HG02763 (cell line): Measurements from ENCODE around the gene IL36RN.
"Not testable (repeated sequence)": the region's sequence is repeated elsewhere in the genome, so short reads cannot be mapped to it uniquely, and the experiment has no call there.

Experiments
- ATAC-seq: cut with Tn5 transposase; IDR thresholded peaks from one replicate; pipeline ENCODE4 v1.9.1; 2021; ENCODE audit warnings: mild to moderate bottlenecking, moderate library complexity; ENCODE audit not compliant: unreplicated experiment

The IL36RN gene

DNA sequence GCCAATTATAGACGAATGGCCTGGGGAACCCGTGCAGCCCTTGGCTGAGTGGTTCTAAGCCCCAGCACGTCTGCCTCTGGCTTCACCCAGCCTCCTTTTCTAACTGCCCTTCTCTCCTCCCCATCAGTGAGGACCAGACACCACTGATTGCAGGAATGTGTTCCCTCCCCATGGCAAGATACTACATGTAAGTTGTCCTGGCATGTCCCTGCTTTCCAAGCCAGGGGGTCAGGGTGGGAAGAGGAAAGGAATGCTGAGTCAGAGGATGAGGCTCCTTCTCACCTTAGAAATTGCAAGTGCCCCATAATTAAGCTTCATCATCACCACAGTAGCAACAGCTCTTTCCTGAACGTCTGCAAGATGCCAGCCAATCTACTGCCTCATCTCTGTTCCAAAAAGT, 13.6 kb downstream of the IL36RN start:
- no peak for ATAC-seq

DNA sequence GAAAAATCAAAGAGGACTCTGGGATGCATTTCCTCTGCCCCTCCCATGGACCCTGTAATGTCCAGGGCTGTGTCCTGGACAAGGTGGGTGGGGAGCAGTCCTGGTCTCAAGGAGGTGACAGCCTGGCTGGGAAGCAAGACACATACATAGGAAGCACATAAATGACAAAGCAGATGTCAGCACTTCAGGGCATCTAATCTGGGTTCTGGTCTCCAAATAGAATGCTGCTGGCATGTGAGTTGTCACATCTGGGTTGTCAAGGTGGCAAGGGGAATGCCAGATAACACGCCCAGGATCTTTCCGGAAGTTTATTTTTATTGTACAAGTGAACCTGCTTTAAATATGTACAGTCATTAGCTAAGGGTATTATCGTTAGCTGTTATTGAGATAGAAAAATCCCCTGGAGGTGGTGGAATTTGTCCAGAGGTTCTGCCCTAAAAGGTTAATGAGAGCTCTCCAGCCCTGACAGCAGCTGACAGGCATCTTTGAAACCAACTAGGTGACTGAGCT, 14.4 kb downstream of the IL36RN start:
- no peak for ATAC-seq

DNA sequence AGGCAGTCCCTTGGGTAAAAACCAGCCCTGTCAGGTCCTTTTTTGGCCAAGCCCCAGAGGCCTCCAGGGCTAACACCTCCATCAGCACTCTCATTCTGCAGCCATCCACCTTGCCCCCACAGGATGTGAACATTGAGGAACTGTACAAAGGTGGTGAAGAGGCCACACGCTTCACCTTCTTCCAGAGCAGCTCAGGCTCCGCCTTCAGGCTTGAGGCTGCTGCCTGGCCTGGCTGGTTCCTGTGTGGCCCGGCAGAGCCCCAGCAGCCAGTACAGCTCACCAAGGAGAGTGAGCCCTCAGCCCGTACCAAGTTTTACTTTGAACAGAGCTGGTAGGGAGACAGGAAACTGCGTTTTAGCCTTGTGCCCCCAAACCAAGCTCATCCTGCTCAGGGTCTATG, 16.0 kb downstream of the IL36RN start:
- ATAC-seq, result no peak

DNA sequence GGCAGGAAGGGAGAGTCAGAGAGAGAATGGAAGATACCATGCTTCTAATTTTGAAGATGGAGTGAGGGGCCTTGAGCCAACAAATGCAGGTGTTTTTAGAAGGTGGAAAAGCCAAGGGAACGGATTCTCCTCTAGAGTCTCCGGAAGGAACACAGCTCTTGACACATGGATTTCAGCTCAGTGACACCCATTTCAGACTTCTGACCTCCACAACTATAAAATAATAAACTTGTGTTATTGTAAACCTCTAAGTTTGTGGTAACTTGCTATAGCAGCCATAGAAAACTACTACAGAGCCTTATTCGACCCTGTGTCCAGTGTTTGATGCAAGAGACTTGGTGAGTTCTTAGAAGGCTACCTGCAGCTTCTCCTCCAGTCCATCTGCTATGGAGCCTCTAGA, 16.6 kb downstream of the IL36RN start:
- no peak for ATAC-seq

- ATAC-seq, result no peak
These were observed 18.1 kb downstream of the IL36RN start for GRCh38 chr2:113076954-113077669.

DNA sequence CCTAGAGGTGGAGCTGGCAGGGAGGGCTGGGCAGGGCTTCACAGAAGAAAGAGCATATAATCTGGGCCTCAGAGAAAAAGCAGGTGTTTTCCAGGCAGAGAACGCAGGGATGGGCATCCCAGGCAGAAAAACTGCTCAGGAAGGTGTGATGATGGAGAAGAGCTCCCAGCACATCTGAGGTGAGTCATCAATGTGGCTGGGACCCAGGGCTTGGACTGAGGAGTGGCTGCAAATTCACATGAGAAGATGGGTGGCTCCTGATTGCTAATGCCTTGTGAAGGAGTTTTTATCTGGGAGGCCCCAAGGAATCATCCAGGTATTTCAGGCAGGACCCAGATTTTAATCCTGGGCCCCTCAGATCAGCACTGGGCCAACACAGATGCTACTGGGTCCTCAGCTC, 18.9 kb downstream of the IL36RN start:
- no peak for ATAC-seq

DNA sequence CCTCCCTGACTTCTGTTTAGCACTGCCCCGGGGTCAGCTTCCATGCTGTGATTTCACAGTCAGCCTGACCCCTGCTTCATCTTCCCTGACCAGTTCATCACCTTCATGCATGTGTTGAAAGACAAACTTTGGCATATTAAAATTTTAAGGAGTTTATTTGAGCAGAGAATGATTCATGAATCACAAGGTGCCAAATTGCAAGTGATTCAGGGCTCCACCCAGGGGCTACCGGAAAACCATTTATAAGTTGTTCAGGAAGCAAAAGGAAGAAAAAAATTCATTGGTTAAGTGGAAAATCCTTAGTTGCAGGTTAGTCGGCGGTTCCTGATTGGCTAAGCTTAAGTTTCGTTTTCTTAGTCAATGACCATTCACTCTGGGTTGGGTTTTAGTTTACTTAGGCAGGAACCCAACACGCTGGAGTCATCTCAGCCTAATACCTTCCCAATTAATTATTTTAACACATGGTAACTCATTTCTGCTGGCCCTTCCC, 19.4 kb downstream of the IL36RN start:
- no peak for ATAC-seq

- no peak for ATAC-seq
These were observed 20.1 kb downstream of the IL36RN start for GRCh38 chr2:113079131-113079530.

GRCh38 chr2:113080134-113080533, 21.1 kb downstream of the IL36RN start:
- no peak for ATAC-seq

DNA sequence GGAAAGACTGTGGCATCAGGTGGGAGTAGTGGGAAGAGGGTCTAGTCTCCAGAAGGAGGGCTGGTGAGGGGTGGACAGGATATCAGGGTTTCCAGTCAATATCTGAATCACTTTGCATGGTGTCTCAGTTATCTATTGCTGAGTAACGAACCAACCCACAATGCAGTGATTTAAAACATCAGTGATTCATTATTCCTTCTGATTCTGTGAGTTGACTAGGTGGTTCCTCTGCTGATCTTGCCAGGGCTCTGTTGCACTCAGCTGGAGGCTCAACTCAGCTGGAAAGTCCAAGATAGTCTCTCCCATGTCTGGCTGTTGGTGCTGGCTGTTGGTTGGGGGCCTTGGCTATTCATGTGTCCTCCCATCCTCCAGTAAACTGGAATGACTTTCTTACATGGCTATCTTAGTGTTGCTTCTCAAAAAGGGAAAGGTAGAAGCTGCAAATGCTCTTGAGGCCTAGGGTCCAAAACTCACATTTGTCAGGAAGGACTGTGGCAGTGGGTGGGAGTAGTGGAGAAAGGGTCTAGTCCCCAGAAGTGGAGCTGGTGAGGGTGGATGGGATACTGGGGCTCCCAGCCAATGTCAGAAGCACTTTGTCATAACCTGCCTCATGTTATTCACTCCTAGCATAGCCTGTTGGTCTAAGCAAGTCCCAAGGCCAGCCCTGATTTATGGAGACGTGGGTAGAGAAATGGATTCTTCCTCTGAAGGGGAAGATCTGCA, 22.7 kb downstream of the IL36RN start:
- no peak for ATAC-seq

GRCh38 chr2:113083296-113083695, 24.3 kb downstream of the IL36RN start:
- no peak for ATAC-seq

DNA sequence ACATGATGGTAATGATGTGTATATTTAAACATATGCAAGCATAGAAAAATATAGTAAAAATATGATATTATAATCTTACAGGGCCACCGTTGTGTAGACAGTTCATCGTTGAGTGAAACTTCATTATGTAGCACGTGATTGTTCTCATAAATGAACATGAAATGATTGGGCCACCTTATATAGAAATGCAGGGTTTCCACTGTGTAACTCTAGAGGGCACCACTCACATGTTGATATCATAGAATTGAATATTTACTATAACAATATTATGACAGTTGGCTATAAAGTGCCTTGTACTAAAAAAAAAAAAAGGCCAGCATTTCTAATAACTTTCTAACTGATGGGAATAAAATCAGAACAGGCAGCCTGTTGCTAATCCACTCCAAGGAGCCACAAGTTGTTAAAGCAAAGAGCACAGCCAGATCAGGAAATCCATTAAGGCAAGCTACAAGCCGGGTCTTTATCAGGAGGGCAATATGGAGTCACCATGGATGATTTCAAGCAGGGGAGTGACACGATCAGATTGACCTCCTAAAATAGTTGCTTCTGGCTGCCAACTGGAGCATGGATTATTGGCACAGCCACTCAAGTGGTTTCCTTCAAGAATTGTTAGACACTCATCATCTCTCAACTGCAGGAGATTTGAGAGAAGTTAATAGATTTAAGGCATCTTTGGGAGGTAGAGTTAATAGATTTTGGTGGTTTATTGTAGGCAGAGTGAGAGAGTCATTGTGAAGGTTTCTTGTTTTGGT, 25.4 kb downstream of the IL36RN start:
- ATAC-seq, result no peak

GRCh38 chr2:113085542-113085941, 26.5 kb downstream of the IL36RN start:
- no peak for ATAC-seq

DNA sequence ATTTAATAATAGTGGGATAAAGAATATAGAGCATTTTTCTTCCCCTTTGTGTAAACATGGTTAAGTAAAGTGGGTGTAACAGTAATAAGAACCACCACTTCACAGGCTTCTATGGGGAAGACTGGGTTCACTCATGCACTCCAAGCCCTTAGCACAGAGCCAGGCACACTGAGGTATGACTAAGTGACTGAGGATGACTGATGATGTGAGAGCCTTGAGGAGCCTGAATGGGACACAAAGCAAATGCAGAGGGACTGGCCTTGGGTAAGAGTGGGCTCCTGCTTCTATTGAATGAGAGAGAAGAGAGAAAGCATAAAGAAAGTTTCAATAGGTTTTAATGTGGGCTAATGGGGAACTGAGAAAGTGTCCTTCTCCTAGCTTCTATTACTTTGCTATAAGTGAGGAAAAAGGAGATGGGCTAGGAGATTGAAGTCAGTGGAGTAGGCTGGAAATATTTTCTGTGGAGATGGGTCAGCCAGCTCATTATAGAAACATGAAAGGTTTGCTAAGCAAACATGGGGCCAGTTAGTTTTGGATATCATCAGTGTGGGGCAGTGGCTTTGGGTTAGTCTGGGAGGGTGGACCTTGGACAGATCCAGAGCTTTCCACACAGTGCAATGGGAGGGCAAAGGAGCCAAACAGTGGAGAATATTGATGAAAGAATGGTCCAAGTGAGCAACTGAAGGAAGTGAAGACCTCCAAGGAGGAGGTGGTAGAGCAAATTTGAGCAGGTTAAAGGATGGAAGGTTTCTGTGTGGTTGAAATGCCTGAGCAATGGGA, 29.4 kb downstream of the IL36RN start:
- no peak for ATAC-seq

DNA sequence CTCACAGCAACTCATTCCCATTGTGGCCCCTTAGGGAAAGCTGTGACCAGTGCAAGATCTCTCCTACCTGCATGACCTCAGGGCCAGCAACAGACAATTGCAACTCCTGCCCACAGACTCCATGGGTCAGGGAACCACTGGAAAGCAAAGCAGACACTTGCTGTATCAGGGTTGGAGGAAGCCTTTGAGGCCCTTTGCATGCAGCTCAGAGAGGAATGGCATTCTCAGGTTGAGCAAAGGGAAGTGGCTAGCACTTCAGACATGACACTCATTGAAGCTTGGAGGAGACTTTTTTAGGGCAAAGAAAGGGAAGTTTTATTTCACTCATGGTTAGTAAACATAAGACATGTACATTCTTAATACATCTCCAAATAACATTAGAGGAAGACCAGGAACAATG, 30.9 kb downstream of the IL36RN start:
- ATAC-seq, result no peak

GRCh38 chr2:113091231-113091896, 32.4 kb downstream of the IL36RN start:
- no peak for ATAC-seq

DNA sequence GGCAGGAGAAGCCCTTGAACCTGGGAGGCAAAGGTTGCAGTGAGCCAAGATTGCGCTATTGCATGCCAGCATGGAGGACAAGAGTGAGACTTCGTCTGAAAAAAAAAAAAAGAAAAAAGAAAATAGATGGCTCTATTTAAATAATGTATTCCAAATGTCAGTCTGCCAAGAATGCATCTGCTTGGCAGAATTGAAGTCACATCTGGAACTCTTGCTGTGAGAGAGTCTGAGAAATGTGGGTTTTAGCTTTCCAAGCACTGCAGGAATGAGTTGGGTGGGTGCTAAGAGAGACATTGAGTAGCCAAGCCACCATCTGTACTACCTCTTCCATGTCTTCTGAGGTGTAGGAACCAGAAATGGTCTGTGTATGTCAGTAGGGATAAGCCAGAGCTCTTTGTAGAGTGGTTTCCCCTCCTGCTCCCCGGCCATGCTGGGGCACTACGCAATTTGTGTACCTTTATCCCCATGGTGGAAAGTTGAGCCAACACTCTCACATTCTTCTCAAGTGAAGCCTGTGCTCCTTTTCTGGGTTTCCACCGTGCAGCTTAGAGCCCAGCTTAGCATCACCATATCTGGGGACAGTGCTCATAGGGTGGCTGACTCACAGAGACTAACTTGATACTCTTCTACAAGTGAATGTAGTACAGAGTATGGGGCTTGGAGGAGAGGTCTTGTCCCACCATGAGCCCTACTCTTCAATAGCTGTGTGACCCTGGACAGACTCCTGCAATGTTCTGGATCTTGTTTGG, 34.0 kb downstream of the IL36RN start:
- ATAC-seq, result no peak

DNA sequence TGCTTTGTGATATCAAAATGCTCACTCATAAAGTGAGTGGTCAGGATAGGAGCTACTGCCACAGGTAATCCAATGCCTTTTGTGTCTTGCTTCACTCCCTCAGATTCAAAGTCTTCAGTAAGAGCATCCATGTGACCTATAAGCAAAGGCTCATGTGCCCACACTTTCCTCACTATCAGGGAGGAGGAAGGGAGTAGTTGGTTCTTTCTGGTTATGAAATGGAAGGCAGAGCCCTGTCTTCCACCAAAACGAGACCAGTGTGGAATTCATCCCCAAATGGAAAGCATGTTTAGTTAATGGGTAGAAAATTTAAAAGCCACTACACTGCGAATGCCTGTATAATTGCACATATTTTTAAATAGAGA, 34.6 kb downstream of the IL36RN start:
- ATAC-seq, result no peak

- ATAC-seq, result not testable (repeated sequence)
These were observed 37.3 kb downstream of the IL36RN start for GRCh38 chr2:113096306-113096705.
